Central memory CD8-positive, alpha-beta T cell (primary cell): ENCODE results near the gene PLXNA2.

Experiments used
- ATAC-seq: fragments of 150-1000 bp; cut with Tn5 transposase; replicated peaks from 2 replicates; pipeline ENCODE4 v1.10.0; 2022; ENCODE audit warnings: mild to moderate bottlenecking, moderate FRiP score, moderate number of reproducible peaks; ENCODE audit not compliant: poor library complexity, severe bottlenecking; ENCODE audit errors: extremely low read depth
- DNase-seq, 2 donors: peaks; one replicate each; pipeline ENCODE4 v3.0.0; 2021; ENCODE audit warnings: low spot score in 2 of 2
- H3K27ac Mint-ChIP-seq: one replicate; pipeline ENCODE4 v1.8.0; 2022; ENCODE audit warnings: low read depth, mild to moderate bottlenecking, moderate library complexity, mixed read lengths
- H3K27me3 Mint-ChIP-seq: one replicate; pipeline ENCODE4 v1.8.0; 2022; ENCODE audit warnings: mixed read lengths
- H3K36me3 Mint-ChIP-seq: one replicate; pipeline ENCODE4 v1.8.0; 2022; ENCODE audit warnings: mild to moderate bottlenecking, moderate library complexity, mixed read lengths; ENCODE audit not compliant: insufficient read depth
- H3K4me1 Mint-ChIP-seq: one replicate; pipeline ENCODE4 v1.8.0; 2022; ENCODE audit warnings: mixed read lengths
- H3K4me3 Mint-ChIP-seq: one replicate; pipeline ENCODE4 v1.8.0; 2022; ENCODE audit warnings: mild to moderate bottlenecking, moderate library complexity, mixed read lengths
- H3K9me3 Mint-ChIP-seq: one replicate; pipeline ENCODE4 v1.8.0; 2022; ENCODE audit warnings: mixed read lengths

PLXNA2 gene

GRCh38 chr1:208209896-208210589 lies 34.1 kb downstream of the PLXNA2 start:
- Mint-ChIP-seq H3K27ac (no peak overlapping the region), H3K27me3 (no peaks in the 10 kb centered on the region), H3K9me3 (no peaks in the 10 kb centered on the region), H3K4me3 (no peak overlapping the region), H3K4me1 (no peaks in the 10 kb centered on the region), H3K36me3 (no peaks in the 10 kb centered on the region)
- DNase-seq = no peak
- ATAC-seq = no peak

GRCh38 chr1:208209286-208209685 lies 34.9 kb downstream of the PLXNA2 start:
- ATAC-seq (no peak), DNase-seq (no peak)
- Mint-ChIP-seq H3K27me3 (no peaks in the 10 kb centered on the region), H3K27ac (no peak overlapping the region), H3K36me3 (no peaks in the 10 kb centered on the region), H3K4me3 (no peak overlapping the region), H3K9me3 (no peaks in the 10 kb centered on the region), H3K4me1 (no peaks in the 10 kb centered on the region)

GRCh38 chr1:208208132-208208487 lies 36.1 kb downstream of the PLXNA2 start:
- no peaks in the 10 kb centered on the region for H3K9me3 Mint-ChIP-seq
- no peaks in the 10 kb centered on the region for H3K36me3 Mint-ChIP-seq
- DNase-seq (no peak), ATAC-seq (no peak)
- no peak overlapping the region for H3K27ac Mint-ChIP-seq
- no peaks in the 10 kb centered on the region for H3K4me1 Mint-ChIP-seq
- no peak overlapping the region for H3K4me3 Mint-ChIP-seq
- no peaks in the 10 kb centered on the region for H3K27me3 Mint-ChIP-seq

DNA sequence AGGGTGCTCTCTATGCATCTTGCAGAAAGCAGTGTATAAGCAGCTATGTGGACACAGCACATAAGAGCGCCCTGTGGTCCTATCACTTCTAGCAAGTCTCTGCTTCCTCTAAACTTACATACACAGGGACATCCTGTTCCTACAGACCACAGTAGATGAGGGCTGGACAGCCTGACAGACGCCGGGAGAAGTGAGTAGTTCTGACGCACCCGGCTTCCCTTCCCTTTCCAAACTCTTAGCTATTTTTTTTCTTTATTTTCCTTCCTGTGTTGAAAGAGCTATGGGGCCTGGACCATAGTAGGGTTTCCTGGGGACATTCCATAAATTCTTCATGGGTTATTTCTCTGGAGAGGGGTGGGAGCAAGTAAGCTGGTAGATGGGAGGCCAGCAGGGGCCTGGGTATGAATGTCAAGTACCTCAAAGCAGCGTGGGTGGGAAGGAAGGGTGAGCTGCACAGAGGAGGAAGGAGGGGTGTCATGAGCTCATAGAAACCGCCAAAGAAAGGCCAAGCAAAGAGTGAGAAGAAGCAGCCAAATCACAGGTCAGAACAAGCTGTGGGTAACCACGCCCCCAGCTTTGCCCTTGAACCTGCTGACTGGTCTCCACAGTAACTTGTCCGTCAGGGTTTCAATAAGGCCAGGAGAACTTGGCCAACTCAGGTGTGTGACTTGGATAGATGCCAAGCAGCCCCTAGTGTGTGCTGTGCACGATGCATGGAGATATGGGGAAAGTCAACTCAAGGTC lies 36.6 kb downstream of the PLXNA2 start:
- ATAC-seq (no peak), DNase-seq (no peak)
- H3K36me3 Mint-ChIP-seq = no peaks in the 10 kb centered on the region
- H3K4me3 Mint-ChIP-seq = no peak overlapping the region
- H3K27ac Mint-ChIP-seq = no peak overlapping the region
- no peaks in the 10 kb centered on the region for H3K4me1 Mint-ChIP-seq
- no peaks in the 10 kb centered on the region for H3K9me3 Mint-ChIP-seq
- H3K27me3 Mint-ChIP-seq = no peaks in the 10 kb centered on the region

DNA sequence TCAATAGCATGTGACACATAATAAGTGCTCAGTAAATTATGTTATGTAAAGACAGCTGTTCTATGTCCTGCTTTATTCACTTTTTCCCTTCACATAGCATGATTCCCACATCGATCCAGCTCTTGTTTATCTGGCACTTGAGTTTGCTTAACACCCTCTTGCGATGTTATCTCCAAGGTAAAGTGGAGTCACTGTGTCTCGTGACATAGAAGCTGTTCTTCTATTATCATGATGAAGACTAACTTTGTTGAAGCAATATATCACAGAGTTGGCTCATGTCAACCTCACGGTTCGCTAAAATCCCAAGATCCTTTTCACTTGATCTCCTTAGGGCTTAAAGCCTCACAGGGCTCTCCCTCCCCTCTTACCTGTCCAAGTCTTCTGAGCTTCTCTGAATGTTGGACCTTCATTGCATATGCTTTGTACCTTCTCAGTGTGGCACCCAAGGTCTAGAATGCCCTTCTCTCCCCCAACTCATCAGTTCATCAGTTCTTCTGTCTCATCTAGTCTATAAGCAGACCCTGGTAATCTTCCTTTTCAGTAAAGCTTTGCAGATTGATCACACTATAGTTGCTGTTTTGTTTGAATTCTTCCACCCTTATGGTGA lies 38.0 kb downstream of the PLXNA2 start:
- Mint-ChIP-seq H3K4me1 (no peaks in the 10 kb centered on the region), H3K27me3 (no peaks in the 10 kb centered on the region), H3K27ac (no peak overlapping the region), H3K9me3 (no peaks in the 10 kb centered on the region), H3K36me3 (no peaks in the 10 kb centered on the region), H3K4me3 (no peak overlapping the region)
- ATAC-seq (no peak), DNase-seq (no peak)

GRCh38 chr1:208205216-208206013 lies 38.8 kb downstream of the PLXNA2 start:
- ATAC-seq = no peak
- Mint-ChIP-seq H3K4me1 (no peaks in the 10 kb centered on the region), H3K27ac (no peak overlapping the region), H3K36me3 (no peaks in the 10 kb centered on the region), H3K9me3 (no peaks in the 10 kb centered on the region), H3K4me3 (no peak overlapping the region), H3K27me3 (no peaks in the 10 kb centered on the region)
- no peak for DNase-seq

DNA sequence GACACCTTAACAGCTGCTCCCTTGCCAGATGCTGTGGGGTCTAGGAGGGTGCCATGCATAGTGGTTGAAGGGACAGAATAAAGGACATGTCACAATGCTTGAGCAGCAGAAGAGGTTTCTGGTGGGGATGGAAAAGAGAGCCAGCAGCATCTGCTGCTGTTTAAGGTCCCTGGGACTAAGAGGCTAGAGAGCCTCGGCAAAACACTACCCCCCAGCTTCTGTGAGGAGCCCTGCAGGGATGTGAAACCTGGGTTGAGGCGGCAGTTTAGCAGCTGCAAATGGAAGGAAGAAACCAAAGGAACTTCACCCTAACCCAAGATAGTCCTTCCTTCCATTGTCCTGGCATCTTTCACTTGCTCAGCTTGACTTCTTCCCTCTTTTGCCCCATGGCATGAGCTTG lies 39.4 kb downstream of the PLXNA2 start:
- Mint-ChIP-seq H3K36me3 (no peaks in the 10 kb centered on the region), H3K27ac (no peak overlapping the region), H3K4me3 (no peak overlapping the region), H3K27me3 (no peaks in the 10 kb centered on the region), H3K9me3 (no peaks in the 10 kb centered on the region), H3K4me1 (no peaks in the 10 kb centered on the region)
- ATAC-seq (no peak), DNase-seq (no peak)

DNA sequence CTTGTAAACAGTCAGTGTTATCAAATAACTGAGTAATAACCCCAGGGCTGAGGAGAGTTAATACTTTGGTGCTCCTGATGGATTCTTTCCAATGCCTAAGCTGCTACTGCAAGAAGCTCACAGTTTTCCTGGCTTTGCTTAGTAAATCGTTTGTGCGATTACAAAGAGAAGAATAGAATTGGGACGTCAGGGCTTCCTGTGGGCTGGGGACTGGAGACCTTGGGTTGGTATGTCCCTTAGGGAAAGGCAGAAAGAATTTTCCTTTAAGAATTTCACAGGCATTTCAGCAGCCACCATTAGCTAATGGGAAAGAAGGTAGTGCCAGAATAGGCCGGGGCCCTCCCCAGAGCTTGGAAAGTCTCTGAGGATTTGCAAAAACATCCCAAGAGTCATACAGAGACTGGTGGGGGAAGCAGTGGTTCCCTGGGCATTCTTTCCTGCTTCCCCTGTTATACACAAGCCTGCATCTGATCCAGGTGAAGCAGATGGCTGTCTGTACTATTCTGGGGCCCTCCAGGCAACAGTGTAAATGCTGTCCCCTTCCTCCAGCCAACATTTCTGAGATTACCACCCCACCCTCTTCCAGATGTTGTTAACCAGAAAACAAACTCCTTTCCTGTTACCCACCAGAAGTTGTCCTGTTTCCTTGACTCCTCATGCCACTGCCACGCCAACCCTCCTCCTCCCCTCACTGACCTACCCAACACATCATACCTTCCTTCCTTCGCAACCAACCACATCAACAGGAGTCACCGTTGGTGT lies 40.2 kb downstream of the PLXNA2 start:
- Mint-ChIP-seq H3K9me3 (no peaks in the 10 kb centered on the region), H3K4me1 (no peaks in the 10 kb centered on the region), H3K4me3 (no peak overlapping the region), H3K36me3 (no peaks in the 10 kb centered on the region), H3K27ac (no peak overlapping the region), H3K27me3 (no peaks in the 10 kb centered on the region)
- no peak for DNase-seq
- no peak for ATAC-seq

DNA sequence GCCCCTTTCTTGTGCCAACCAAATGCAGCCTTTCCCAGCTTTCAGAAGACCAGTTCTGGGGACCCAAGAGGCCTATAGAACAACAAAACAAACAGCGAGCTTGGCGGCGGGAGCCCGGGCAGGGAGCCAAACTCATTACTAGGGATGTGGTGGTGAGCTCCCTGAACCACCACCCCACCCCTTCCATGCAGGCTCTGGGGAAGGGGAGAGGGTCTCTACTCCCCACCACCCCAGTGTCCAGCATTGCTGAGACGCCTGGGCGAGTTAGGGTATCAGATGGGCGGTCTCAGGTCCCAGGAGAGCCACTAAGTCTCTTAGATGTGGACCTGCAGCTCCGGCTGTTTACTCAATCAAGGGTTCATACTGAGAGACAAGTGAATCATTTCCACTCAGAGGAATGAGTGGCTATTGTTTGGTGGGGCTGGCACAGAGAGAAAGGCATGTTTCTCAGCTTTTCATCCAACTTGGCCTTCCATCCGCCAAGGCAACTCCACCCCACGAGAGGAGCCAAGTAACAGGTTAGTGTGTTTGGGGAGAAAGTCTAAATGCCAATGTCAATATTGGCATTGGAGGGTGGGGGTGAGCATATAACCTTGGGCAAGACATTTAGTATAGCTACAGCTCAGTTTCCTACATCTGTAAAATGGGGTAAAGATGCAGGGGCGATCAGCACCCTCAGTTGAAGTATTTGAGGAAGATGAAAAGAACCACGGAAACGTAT lies 40.9 kb downstream of the PLXNA2 start:
- DNase-seq = no peak
- Mint-ChIP-seq H3K27ac (no peak overlapping the region), H3K36me3 (no peaks in the 10 kb centered on the region), H3K4me3 (no peak overlapping the region), H3K9me3 (no peaks in the 10 kb centered on the region), H3K4me1 (no peaks in the 10 kb centered on the region), H3K27me3 (no peaks in the 10 kb centered on the region)
- no peak for ATAC-seq

DNA sequence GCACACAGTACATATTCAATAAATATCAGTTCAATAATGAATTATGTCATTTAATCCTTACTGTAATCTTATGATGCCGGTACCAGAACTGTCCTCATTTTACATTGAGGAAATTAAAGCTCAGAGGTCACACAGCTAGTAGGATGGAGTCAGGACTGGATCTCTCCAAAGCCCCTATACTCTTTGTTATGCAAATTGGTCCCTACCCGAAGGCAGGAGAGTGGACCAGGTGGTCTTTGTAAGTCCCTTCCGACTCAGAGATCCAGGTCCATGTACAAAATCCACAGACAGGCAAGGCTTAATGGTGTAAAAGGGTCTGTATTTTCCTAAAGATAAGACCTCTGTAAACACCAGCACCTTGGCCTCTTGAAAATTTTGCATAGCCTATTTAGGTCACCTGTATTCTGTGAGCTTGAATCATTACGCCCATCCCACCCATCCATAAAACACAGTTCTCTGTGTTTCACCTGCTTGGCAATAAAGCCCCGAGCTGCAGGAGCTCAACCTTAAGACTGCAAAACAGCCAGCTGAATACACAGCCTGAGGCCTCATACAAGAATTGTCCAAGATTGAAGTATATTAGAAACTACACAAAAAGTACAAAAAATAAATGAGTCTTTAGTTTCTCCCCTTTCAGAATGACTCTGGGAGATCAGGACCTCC lies 41.7 kb downstream of the PLXNA2 start:
- no peak overlapping the region for H3K4me3 Mint-ChIP-seq
- ATAC-seq = no peak
- H3K9me3 Mint-ChIP-seq = no peaks in the 10 kb centered on the region
- H3K4me1 Mint-ChIP-seq = no peaks in the 10 kb centered on the region
- no peaks in the 10 kb centered on the region for H3K36me3 Mint-ChIP-seq
- no peaks in the 10 kb centered on the region for H3K27me3 Mint-ChIP-seq
- H3K27ac Mint-ChIP-seq = no peak overlapping the region
- DNase-seq = no peak

- Mint-ChIP-seq H3K27me3 (no peaks in the 10 kb centered on the region), H3K4me3 (no peak overlapping the region), H3K4me1 (no peaks in the 10 kb centered on the region), H3K36me3 (no peaks in the 10 kb centered on the region), H3K9me3 (no peaks in the 10 kb centered on the region), H3K27ac (no peak overlapping the region)
- DNase-seq = no peak
- no peak for ATAC-seq
These were observed 43.0 kb downstream of the PLXNA2 start for GRCh38 chr1:208201229-208201628.
